Measurements from ENCODE around the gene CORO2B.
"Not testable (repeated sequence)": the region's sequence is repeated elsewhere in the genome, so short reads cannot be mapped to it uniquely, and the experiment has no call there.

The CORO2B gene

DNA sequence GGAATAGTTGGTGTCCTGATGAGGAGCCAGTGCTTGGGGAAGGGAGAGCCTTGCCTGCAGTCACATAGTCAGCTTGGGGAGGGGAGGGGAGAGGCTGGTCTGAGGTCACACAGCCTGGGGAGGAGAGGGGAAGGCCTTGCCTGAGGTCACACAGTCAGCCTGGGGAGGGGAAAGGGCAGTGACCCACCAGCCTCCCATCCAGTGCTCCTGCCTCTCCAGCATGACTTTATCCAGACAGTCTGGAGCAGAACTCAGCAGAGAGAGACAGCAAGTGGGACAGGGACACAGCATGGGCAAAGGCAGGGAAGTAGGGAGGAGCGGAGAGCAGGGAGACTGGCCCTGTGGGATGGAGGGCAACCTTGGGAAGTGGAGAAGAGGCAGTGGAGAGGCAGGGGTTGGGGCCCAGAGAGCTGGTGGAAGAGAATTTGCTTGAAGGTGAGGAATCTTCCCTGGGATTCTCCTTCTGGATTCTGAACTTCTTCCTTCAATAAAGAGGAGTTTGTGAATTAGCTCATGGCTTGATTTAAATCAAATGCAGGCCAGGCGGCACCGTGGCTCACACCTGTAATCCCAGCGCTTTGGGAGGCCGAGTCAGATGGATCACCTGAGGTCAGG, 64.5 kb downstream of the CORO2B start:
- DNase-seq (ENCODE audit: low spot score in 2 of 2), result no peak
- no peaks in the 10 kb centered on the region for H3K27me3 ChIP-seq (ENCODE audit: low read depth)
- no peaks in the 10 kb centered on the region for H3K9me3 ChIP-seq
- no peaks in the 10 kb centered on the region for H3K4me1 ChIP-seq
- no peak overlapping the region for H3K4me3 ChIP-seq
- in situ Hi-C loops (cut with MboI; ENCODE audit: low sequenced_read_pairs), result no loop called here
- H3K36me3 ChIP-seq (replicated peaks), result no peaks in the 10 kb centered on the region

GRCh38 chr15:68644083-68644904, 65.5 kb downstream of the CORO2B start:
- Histone ChIP-seq H3K27me3 (ENCODE audit: low read depth) (no peaks in the 10 kb centered on the region), H3K4me3 (no peak overlapping the region), H3K4me1 (no peaks in the 10 kb centered on the region), H3K36me3 (replicated peaks) (no peaks in the 10 kb centered on the region), H3K9me3 (no peaks in the 10 kb centered on the region)
- in situ Hi-C loops (cut with MboI; ENCODE audit: low sequenced_read_pairs), result no loop called here
- no peak for DNase-seq (ENCODE audit: low spot score in 2 of 2)

- Histone ChIP-seq H3K9me3 (no peaks in the 10 kb centered on the region), H3K36me3 (replicated peaks) (no peaks in the 10 kb centered on the region), H3K27me3 (ENCODE audit: low read depth) (no peaks in the 10 kb centered on the region), H3K4me3 (no peak overlapping the region), H3K4me1 (no peaks in the 10 kb centered on the region)
- in situ Hi-C loops (cut with MboI; ENCODE audit: low sequenced_read_pairs), result no loop called here
- DNase-seq (ENCODE audit: low spot score in 2 of 2), result no peak
Observed at GRCh38 chr15:68644996-68645395, 66.2 kb downstream of the CORO2B start.

- Histone ChIP-seq H3K4me3 (no peak overlapping the region), H3K9me3 (no peaks in the 10 kb centered on the region), H3K4me1 (no peaks in the 10 kb centered on the region), H3K27me3 (ENCODE audit: low read depth) (no peaks in the 10 kb centered on the region), H3K36me3 (replicated peaks) (no peaks in the 10 kb centered on the region)
- DNase-seq (ENCODE audit: low spot score in 2 of 2), result peak in 1 of 2 experiments; percentile 12
- in situ Hi-C loops (cut with MboI; ENCODE audit: low sequenced_read_pairs), result no loop called here
Observed at GRCh38 chr15:68646156-68646555, 67.4 kb downstream of the CORO2B start.

DNA sequence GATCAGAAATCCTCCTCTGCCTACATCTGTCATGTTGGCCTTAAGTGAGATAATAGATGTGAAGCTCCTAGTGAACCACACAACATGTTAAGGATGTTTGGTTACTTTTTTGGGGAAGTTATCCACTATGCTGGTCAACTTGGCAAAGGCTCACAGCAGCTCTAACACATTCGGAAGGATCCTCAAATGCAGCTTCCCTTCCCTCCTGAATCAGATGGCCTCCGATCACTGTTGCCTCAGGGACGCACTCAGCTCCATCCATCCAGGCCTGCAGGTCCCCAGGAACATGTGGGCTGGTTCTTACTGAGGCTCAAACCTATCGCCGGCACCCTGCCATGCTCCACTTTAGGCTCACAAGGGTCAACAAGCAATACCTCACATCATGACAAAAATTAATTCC, 67.9 kb downstream of the CORO2B start:
- in situ Hi-C loops (cut with MboI; ENCODE audit: low sequenced_read_pairs), result no loop called here
- H3K4me1 ChIP-seq, result no peaks in the 10 kb centered on the region
- H3K9me3 ChIP-seq, result no peaks in the 10 kb centered on the region
- no peaks in the 10 kb centered on the region for H3K27me3 ChIP-seq (ENCODE audit: low read depth)
- H3K4me3 ChIP-seq, result no peak overlapping the region
- H3K36me3 ChIP-seq (replicated peaks), result no peaks in the 10 kb centered on the region
- DNase-seq (ENCODE audit: low spot score in 2 of 2), result peak in 1 of 2 experiments; percentile 3

GRCh38 chr15:68647361-68647760, 68.6 kb downstream of the CORO2B start:
- H3K4me3 ChIP-seq; H3K4me1 ChIP-seq; DNase-seq (ENCODE audit: low spot score in 2 of 2); H3K27me3 ChIP-seq (ENCODE audit: low read depth); H3K9me3 ChIP-seq; in situ Hi-C loops (cut with MboI; ENCODE audit: low sequenced_read_pairs); H3K36me3 ChIP-seq (replicated peaks): not testable (repeated sequence)

DNA sequence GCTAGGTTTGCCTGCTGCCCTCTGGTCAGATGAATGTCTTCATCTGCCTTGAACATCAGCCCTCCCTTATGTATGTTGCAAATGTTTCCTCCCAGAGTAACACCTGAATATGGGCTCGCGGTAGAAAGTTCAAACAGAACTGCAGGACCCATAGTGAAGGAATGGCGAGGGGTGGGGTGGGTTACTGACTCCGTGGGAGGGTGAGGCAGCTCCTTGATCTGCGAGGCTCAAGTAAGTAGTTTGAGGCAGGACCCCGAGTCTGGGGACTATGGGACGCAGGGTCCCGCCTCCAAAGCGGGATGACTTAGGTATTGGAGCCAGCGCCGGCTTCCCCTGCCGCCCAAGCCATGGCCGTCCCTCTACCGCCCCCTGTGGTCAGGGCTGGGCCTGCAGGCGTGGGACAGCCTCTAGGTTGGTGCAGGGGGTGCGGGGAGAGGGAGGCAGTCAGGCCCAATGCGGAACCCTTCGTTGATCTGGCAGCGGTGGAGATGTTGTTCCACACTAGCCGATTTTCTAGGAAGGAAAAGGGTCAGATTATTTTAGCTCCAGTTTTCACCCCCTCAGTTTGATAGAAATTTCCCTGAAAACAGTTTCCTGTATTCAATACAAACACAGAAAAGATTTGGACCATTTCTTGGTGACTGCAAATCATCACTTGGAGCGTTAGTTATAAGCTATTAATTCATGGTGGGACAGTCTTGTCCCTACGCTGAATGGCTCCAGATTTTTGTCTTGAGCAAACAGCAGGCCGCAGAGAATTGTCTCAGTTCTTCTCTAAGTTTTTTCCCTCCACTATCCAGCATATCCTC, 72.3 kb downstream of the CORO2B start:
- Histone ChIP-seq H3K27me3 (ENCODE audit: low read depth) (no peaks in the 10 kb centered on the region), H3K4me1 (peaks cover 14% of the 10 kb centered on the region), H3K9me3 (no peaks in the 10 kb centered on the region), H3K36me3 (replicated peaks) (no peaks in the 10 kb centered on the region), H3K4me3 (no peak overlapping the region)
- in situ Hi-C loops (cut with MboI; ENCODE audit: low sequenced_read_pairs), result loop anchor here (10.0 kb wide), 1 partner anchor 86 kb away; no protein-coding TSS in a partner anchor
- DNase-seq (ENCODE audit: low spot score in 2 of 2), result peak; percentile 58 to 94

- DNase-seq (ENCODE audit: low spot score in 2 of 2), result no peak
- no peak overlapping the region for H3K4me3 ChIP-seq
- no peaks in the 10 kb centered on the region for H3K27me3 ChIP-seq (ENCODE audit: low read depth)
- in situ Hi-C loops (cut with MboI; ENCODE audit: low sequenced_read_pairs), result loop anchor here (10.0 kb wide), 1 partner anchor 87 kb away; no protein-coding TSS in a partner anchor
- peaks cover 14% of the 10 kb centered on the region for H3K4me1 ChIP-seq
- H3K9me3 ChIP-seq, result no peaks in the 10 kb centered on the region
- H3K36me3 ChIP-seq (replicated peaks), result no peaks in the 10 kb centered on the region
Observed at GRCh38 chr15:68651916-68652525, 73.2 kb downstream of the CORO2B start.

DNA sequence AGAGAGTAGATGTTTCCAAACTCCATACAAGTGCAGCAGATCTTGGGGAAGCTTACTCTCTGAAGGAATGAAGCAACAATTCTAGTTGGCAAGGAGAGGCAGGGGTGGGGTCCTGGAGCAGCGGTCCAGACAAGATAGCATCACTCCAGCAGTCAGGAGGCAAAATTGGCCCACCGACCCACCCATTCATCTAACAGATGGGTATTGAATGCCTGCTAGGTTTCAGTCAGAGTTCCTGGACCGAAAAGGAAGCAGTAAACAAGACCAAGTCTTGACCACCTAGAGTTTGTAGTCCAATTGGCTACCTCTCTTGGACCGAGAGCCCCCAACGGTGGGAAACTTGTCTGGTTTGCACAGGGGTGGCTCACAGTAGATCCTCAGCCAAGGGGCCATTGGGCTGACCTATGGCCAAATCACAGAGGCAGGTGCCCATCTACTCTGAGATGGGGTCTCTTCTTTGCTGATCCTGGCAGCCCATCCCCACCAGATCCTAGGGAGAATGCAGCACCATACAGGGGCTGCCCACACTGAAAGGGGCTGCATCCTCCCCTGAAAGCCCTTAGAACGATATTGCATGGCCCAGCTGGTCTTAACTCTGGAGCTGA, 74.3 kb downstream of the CORO2B start:
- no peaks in the 10 kb centered on the region for H3K27me3 ChIP-seq (ENCODE audit: low read depth)
- H3K9me3 ChIP-seq, result no peaks in the 10 kb centered on the region
- peaks cover 14% of the 10 kb centered on the region for H3K4me1 ChIP-seq
- DNase-seq (ENCODE audit: low spot score in 2 of 2), result peak in 1 of 2 experiments; percentile 9
- H3K4me3 ChIP-seq, result no peak overlapping the region
- in situ Hi-C loops (cut with MboI; ENCODE audit: low sequenced_read_pairs), result loop anchor here (10.0 kb wide), 1 partner anchor 88 kb away; no protein-coding TSS in a partner anchor
- H3K36me3 ChIP-seq (replicated peaks), result no peaks in the 10 kb centered on the region

GRCh38 chr15:68653801-68654200, 75.0 kb downstream of the CORO2B start:
- no peak overlapping the region for H3K4me3 ChIP-seq
- H3K9me3 ChIP-seq, result no peaks in the 10 kb centered on the region
- no peaks in the 10 kb centered on the region for H3K36me3 ChIP-seq (replicated peaks)
- DNase-seq (ENCODE audit: low spot score in 2 of 2), result peak; percentile 89 to 100
- in situ Hi-C loops (cut with MboI; ENCODE audit: low sequenced_read_pairs), result loop anchor here (10.0 kb wide), 1 partner anchor 89 kb away; no protein-coding TSS in a partner anchor
- H3K27me3 ChIP-seq (ENCODE audit: low read depth), result no peaks in the 10 kb centered on the region
- peaks cover 14% of the 10 kb centered on the region for H3K4me1 ChIP-seq

DNA sequence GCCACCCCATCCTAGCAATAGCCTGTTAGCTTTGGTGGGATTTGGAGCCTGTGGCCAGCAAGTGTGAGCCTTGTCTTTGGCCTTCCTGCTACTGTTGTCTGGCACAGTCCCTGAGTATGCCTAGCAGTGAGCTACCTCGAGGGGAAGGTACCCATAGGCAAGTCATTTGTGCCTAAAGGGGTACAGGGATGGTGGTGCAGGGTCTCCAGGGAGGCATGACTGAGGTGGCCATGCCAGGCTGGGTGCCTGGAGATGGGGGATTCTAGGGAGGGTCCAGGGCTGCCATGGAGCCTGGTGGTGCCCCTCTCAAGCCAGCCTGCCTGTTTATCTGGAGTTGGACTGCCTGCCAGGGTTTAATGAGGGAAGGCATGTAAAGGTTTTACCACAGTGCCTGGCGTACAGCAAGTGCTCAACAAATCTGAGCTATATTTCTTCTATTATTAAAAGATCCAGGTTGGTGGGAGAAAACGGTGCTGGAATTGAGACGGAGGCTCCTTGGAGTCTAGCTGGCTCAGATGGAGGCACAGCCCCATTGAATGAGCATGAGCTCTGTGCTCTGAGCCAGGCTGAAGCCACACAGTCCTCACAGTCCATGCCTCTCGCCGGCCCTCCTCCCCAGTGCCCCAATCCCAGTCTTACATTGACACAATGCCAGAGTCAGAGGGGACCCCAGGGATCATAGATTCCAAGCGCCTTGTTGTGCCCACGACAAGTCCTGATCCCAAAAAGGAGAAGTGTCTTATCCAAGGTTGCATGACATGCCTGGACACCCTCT, 76.2 kb downstream of the CORO2B start:
- Histone ChIP-seq H3K4me3 (no peak overlapping the region), H3K27me3 (ENCODE audit: low read depth) (no peaks in the 10 kb centered on the region), H3K36me3 (replicated peaks) (no peaks in the 10 kb centered on the region), H3K4me1 (peaks cover 14% of the 10 kb centered on the region), H3K9me3 (no peaks in the 10 kb centered on the region)
- DNase-seq (ENCODE audit: low spot score in 2 of 2), result peak in 1 of 2 experiments; percentile 10
- in situ Hi-C loops (cut with MboI; ENCODE audit: low sequenced_read_pairs), result loop anchor here (10.0 kb wide), 1 partner anchor 90 kb away; no protein-coding TSS in a partner anchor

- Histone ChIP-seq H3K4me1 (peaks cover 17% of the 10 kb centered on the region), H3K9me3 (no peaks in the 10 kb centered on the region), H3K4me3 (no peak overlapping the region), H3K36me3 (replicated peaks) (no peaks in the 10 kb centered on the region), H3K27me3 (ENCODE audit: low read depth) (no peaks in the 10 kb centered on the region)
- in situ Hi-C loops (cut with MboI; ENCODE audit: low sequenced_read_pairs), result loop anchor here (10.0 kb wide), 1 partner anchor 91 kb away; no protein-coding TSS in a partner anchor
- peak in 1 of 2 experiments; percentile 7 for DNase-seq (ENCODE audit: low spot score in 2 of 2)
Observed at GRCh38 chr15:68655686-68656437, 77.1 kb downstream of the CORO2B start.

Data from HAP-1 (cell line).